ENCODE data around the gene SRA1.

The SRA1 gene

GRCh38 chr5:140570058-140570457 lies 12.8 kb upstream of the SRA1 start:
- DNase-seq (ENCODE audit: low spot score) = no peak

DNA sequence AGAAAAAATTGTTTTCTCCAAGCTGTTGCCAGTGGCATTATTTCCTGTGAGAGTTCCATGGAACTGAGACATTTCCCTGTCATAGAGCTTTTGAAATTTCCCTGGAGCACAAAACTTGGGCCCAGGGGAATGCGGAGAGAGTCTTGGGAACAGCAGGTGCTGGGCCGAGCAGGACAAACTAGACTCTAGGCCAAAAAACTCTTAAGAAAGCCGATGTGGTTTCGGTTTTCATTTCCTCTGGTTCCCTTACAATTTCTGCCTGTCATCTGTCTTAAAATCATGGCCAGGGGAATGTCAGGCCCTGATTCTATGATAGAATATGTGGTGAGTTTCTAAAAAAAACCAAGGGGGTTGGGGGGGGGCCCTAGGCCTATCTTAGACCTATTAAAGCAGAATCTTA lies 11.9 kb upstream of the SRA1 start:
- DNase-seq (ENCODE audit: low spot score) = peak; percentile 14

GRCh38 chr5:140568443-140569063 lies 11.3 kb upstream of the SRA1 start:
- no peak for DNase-seq (ENCODE audit: low spot score)

DNA sequence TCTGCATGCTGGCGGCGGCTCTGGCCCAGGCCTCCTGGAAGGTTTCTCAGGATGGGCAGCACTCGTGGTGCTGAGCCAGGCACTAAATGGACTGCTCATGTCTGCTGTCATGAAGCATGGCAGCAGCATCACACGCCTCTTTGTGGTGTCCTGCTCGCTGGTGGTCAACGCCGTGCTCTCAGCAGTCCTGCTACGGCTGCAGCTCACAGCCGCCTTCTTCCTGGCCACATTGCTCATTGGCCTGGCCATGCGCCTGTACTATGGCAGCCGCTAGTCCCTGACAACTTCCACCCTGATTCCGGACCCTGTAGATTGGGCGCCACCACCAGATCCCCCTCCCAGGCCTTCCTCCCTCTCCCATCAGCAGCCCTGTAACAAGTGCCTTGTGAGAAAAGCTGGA lies 10.6 kb upstream of the SRA1 start:
- no peak for DNase-seq (ENCODE audit: low spot score)

DNA sequence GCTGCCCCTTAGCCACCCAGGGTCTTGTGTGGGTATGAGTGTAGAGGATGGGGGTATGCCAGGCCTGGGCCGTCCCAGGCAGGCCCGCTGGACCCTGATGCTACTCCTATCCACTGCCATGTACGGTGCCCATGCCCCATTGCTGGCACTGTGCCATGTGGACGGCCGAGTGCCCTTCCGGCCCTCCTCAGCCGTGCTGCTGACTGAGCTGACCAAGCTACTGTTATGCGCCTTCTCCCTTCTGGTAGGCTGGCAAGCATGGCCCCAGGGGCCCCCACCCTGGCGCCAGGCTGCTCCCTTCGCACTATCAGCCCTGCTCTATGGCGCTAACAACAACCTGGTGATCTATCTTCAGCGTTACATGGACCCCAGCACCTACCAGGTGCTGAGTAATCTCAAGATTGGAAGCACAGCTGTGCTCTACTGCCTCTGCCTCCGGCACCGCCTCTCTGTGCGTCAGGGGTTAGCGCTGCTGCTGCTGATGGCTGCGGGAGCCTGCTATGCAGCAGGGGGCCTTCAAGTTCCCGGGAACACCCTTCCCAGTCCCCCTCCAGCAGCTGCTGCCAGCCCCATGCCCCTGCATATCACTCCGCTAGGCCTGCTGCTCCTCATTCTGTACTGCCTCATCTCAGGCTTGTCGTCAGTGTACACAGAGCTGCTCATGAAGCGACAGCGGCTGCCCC lies 10.0 kb upstream of the SRA1 start:
- DNase-seq (ENCODE audit: low spot score) = no peak

GRCh38 chr5:140566665-140567064 lies 9.4 kb upstream of the SRA1 start:
- no peak for DNase-seq (ENCODE audit: low spot score)

- no peak for DNase-seq (ENCODE audit: low spot score)
Measured at GRCh38 chr5:140565780-140566095, 8.5 kb upstream of the SRA1 start.

GRCh38 chr5:140565024-140565779 lies 7.9 kb upstream of the SRA1 start:
- no peak for DNase-seq (ENCODE audit: low spot score)

- peak; percentile 99 for DNase-seq (ENCODE audit: low spot score)
Measured at GRCh38 chr5:140564196-140565023, 7.1 kb upstream of the SRA1 start, which contains the start of the genes APBB3 and SLC35A4. Gene APBB3, minus strand, starts transcription at chr5:140564598. Its CDS starts 353 bp downstream, at chr5:140564245. Gene SLC35A4, plus strand, starts transcription at chr5:140564828. Its CDS starts 2,342 bp downstream, at chr5:140567170.

DNA sequence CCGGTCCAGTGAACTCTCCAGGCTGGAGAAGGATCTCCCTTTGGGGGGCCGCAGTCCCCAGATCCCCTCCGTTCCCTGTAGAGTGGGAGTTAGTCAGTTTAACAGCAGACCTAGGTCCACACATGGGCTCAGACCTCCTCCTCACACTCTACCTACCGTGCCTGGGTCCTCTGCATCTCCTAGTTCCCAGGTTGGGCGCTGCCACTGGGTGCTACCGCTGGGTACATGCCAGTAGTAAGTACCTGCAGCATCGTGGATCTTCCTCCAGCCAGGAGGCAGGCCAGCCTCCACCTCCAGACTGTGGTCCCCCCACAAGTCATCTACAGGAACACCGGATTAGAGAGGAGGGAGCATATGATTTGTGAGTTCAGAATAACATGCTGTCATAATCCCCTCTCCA lies 6.3 kb upstream of the SRA1 start:
- DNase-seq (ENCODE audit: low spot score) = no peak

GRCh38 chr5:140561753-140562523 lies 4.7 kb upstream of the SRA1 start:
- DNase-seq (ENCODE audit: low spot score) = no peak

- no peak for DNase-seq (ENCODE audit: low spot score)
Measured at GRCh38 chr5:140560227-140560626, 3.0 kb upstream of the SRA1 start.

DNA sequence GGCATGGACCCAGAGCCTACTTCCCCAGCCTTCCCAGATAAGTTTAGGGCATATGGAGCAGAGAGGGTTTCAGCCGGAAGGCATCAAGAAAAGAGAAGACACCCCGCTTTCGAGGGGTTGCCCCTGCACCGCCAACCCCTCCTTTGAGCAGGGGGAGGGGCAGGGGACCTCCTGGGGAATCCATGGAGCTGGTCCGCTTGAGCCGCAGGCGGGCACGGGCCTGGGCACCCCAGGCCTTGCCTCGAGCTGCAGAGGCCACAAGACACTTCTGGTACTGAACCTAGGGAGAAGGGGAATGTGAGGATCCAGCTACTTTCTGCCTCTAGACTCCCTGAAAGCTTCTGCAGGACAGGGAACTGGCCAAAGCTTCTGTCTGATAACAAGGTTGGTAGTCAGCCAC lies 1.3 kb upstream of the SRA1 start:
- no peak for DNase-seq (ENCODE audit: low spot score)

DNA sequence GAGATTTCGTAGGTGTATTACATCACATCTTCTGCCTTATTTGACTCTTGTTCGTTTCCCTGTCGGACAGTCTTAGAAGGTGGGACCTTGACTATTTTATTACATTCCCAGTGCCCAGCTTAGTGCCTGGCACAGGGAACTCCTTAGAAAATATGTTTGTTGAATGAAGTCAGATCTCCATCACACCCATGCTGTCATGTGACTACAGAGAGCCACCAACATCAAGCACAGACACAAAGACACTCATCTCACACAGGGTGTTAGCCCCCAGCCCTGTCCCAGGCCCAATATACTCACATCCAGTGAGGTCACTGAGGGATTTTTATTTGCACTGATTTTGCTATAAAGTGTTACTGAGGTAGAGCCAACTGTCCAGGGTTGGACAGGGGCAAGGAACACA lies 692 bp upstream of the SRA1 start:
- no peak for DNase-seq (ENCODE audit: low spot score)

GRCh38 chr5:140556438-140556837 lies 835 bp downstream of the SRA1 start:
- DNase-seq (ENCODE audit: low spot score) = no peak

- no peak for DNase-seq (ENCODE audit: low spot score)
Measured at GRCh38 chr5:140555747-140556312, 1.4 kb downstream of the SRA1 start.

DNA sequence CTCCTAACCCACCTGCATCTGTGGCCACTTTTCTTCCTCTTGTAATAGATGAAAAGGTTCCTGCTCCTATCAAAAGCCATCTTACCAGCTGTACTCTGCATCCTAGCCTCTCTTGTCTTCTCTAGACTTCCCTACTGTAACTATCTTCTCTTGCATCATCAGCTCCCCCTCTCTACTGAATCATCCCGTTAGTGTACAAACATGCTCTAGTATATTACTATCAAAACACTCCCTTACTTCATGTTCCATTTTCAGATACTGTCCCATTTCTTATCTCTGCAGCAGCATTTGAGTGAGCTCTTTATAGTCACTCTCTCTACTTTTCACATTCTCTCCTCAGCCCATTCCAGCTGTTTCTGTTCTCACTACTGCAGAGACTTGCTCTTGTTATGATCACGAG lies 2.8 kb downstream of the SRA1 start:
- no peak for DNase-seq (ENCODE audit: low spot score)

GRCh38 chr5:140553657-140554056 lies 3.6 kb downstream of the SRA1 start:
- no peak for DNase-seq (ENCODE audit: low spot score)

GRCh38 chr5:140551872-140552271 lies 5.4 kb downstream of the SRA1 start:
- no peak for DNase-seq (ENCODE audit: low spot score)

GRCh38 chr5:140550147-140551079 lies 6.9 kb downstream of the SRA1 start:
- no peak for DNase-seq (ENCODE audit: low spot score)
